MG63 (cell line): ENCODE measurements around the gene FABP1. TPM values are rescaled to one million over a fixed set of nuclear protein-coding genes. Genes with fewer than 3 reads are reported as not detected.

ENCODE experiments used
- DNase-seq: peaks from one replicate; pipeline ENCODE4 v3.0.0-alpha.2; 2020
- H3K27me3 ChIP-seq: fragments of 250-450 bp; sonication (Bioruptor Pico); 2 replicates; pipeline ENCODE4 v1.5.1; 2020; ENCODE audit warnings: mild to moderate bottlenecking, moderate library complexity
- H3K36me3 ChIP-seq: fragments of 250-450 bp; sonication (Bioruptor Pico); 2 replicates; pipeline ENCODE4 v1.5.1; 2020; ENCODE audit warnings: mild to moderate bottlenecking, moderate library complexity
- H3K4me3 ChIP-seq: fragments of 250-450 bp; sonication (Bioruptor Pico); 2 replicates; pipeline ENCODE4 v1.5.1; 2020; ENCODE audit warnings: mild to moderate bottlenecking, moderate library complexity
- H3K9me3 ChIP-seq: fragments of 250-450 bp; sonication (Bioruptor Pico); 2 replicates; pipeline ENCODE4 v1.5.1; 2020; ENCODE audit warnings: mild to moderate bottlenecking, moderate library complexity
- total RNA-seq: library from RNA; depleted of rRNA; stranded (reverse); fragments of >200 nt; shearing (Covaris generic); gene quantifications from 2 replicates; pipeline ENCODE4 v1.2.3, GENCODE V29; 2014; ENCODE audit warnings: low replicate concordance

FABP1 gene
- total RNA-seq, 1 experiment from 2014 or later: not detected

DNA sequence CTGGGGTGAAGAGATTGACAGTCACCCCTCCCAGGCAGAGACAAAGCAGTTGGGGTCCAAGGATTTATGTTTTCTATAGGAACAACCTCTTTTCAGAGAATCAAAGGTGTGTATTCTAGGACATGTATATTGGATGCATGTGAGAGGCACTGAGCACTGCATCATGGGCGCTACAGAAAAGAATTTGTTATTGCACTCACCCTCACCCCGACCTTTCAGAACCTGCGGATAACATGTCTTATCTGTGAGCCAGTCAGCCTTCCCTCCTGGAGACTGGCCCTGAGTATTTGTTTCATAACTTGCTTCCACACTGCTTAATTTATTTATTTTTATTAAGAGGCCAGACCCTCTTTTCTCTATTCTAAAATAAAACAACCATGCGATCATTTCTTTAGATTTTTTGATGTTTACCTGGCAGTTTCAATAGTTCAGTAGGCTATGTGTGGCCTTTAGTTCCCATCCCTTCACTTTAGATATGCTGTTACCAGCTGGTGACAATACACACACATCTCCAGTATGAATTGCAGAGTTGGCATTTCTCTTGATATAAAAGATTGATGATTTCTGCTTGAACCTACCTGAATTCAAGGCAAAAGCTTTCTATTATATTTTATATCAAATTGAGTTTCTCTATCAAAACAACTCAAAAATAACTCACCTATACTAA, 29.8 kb downstream of the FABP1 start:
- DNase-seq: no peak
- no peaks in the 10 kb centered on the region; the same call in 1 of the 2 replicates for H3K27me3 ChIP-seq
- no peaks in the 10 kb centered on the region for H3K9me3 ChIP-seq
- no peak overlapping the region for H3K4me3 ChIP-seq
- no peaks in the 10 kb centered on the region for H3K36me3 ChIP-seq

DNA sequence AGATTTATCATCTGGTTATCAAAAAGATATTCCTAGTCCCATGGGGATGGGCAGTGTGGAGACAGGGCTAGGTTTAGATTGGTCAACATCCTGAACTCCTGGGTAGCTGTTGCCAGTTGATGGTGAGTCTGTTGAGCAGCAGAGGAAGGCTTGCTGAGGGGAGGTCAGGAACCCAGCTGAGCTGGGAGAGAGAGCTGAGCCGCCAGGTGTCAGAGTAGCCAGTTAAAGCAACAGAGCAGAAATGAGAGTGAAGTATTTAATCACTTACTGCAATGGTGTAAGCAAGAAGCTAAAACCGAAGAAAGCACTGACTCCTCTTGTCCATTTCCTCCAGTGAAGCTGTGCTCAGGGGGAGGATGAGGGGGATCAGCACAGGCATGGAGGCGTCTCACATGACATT, 30.7 kb downstream of the FABP1 start:
- Histone ChIP-seq H3K4me3 (no peak overlapping the region), H3K36me3 (no peaks in the 10 kb centered on the region), H3K27me3 (no peaks in the 10 kb centered on the region), H3K9me3 (no peaks in the 10 kb centered on the region)
- DNase-seq: no peak

GRCh38 chr2:88096708-88097107, 31.2 kb downstream of the FABP1 start:
- no peak overlapping the region for H3K4me3 ChIP-seq
- no peaks in the 10 kb centered on the region for H3K9me3 ChIP-seq
- H3K36me3 ChIP-seq: no peaks in the 10 kb centered on the region
- no peak for DNase-seq
- no peaks in the 10 kb centered on the region for H3K27me3 ChIP-seq

GRCh38 chr2:88095022-88095421, 32.8 kb downstream of the FABP1 start:
- Histone ChIP-seq H3K36me3 (no peaks in the 10 kb centered on the region), H3K4me3 (no peak overlapping the region), H3K27me3 (no peaks in the 10 kb centered on the region), H3K9me3 (no peaks in the 10 kb centered on the region)
- no peak for DNase-seq

DNA sequence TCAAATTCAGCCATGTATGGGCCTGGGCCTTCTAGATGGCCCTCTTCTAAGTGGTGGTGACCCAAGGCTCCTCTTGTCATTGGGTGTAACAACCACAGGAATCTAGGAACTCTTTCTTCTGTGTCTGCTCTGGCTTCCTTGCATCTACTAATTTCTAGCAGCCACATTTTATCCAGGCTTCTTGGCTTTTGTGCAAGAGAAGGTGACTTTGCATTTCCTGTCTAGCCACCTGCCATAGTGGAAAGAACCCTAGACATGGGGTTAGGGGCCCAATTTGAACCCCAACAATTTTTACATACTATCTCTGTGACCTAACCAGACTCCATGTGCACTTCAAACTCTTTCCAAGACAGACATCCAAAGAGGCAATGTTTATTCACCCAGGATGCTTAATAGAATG, 35.1 kb downstream of the FABP1 start:
- H3K4me3 ChIP-seq: no peak overlapping the region
- H3K27me3 ChIP-seq: no peaks in the 10 kb centered on the region
- H3K9me3 ChIP-seq: no peaks in the 10 kb centered on the region
- no peaks in the 10 kb centered on the region for H3K36me3 ChIP-seq
- no peak for DNase-seq

DNA sequence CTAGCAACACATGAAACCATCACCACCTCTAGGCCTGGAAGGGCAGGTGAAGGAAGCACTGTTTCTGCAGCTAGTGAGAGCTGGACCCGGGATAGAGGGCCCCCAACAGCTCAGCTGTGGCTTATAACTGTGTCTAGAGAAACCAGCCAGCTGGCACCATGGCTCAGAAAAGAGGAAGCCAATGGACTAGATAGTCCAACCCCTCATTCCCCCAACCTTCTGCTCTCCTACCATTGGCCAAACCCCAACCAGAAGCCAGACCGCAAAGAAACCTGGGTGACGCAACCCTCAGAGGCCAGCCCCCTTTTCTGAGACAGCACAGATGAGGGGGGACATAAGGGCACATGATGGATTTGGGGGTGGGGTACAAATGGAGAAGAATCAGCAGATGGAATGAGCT, 35.9 kb downstream of the FABP1 start:
- no peaks in the 10 kb centered on the region for H3K9me3 ChIP-seq
- DNase-seq: no peak
- no peaks in the 10 kb centered on the region for H3K36me3 ChIP-seq
- no peak overlapping the region for H3K4me3 ChIP-seq
- no peaks in the 10 kb centered on the region for H3K27me3 ChIP-seq

DNA sequence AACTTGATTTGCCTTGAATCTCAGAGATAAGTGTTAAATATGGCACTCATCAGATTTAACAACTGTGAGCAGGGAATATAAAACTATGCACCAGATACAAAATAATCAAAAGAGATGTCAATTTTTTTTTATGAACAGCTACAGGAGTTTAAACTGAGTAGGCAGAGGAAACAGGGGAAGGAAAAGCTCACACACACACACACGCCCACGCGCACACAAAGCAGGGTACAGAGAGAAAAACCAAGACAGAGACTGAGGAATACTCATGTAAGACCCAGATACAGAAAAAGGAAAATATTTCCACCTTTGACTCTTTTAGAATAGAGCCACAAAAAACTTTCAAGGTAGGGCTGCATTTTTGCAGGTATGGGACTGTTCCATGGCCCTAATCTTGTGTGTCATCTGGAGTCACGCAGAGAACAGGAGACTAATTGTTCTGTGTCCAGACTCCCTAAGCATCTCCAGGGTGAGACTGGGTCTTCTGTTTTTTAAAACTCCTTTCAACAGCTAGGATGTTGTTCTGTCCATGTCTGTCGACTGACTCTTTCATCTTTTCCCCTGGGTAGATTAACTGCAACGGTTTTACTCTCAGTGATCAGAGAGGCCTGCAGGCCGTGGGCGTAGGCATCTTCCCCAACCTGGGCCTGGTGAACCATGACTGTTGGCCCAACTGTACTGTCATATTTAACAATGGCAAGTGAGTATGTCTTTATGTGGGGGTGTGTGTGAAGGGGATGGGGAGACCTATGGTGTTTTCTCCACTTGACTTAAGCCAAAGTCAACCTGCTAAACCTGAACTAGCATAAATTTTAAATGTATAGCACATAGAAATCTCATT, 37.2 kb downstream of the FABP1 start:
- H3K4me3 ChIP-seq: no peak overlapping the region
- no peak for DNase-seq
- no peaks in the 10 kb centered on the region for H3K27me3 ChIP-seq
- H3K9me3 ChIP-seq: no peaks in the 10 kb centered on the region
- no peaks in the 10 kb centered on the region for H3K36me3 ChIP-seq

DNA sequence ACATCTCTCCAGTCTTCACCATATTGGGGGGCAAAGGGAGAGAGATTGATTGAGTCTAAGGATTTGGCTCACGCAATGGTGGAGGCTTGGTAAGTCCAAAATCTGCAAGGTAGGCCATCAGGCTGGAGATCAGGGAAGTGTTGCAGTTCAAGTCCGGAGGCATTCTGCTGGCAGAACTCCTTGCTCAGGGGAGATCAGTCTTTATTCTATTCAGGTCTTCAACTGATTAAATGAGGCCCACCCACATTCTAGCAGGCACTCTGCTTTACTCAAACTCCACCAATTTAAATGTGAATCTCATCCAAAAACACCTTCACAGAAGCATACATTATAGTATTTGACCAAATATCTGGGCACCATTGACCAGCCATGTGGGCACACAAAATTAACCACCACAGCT, 38.9 kb downstream of the FABP1 start:
- H3K4me3 ChIP-seq: no peak overlapping the region
- DNase-seq: no peak
- H3K27me3 ChIP-seq: no peaks in the 10 kb centered on the region
- no peaks in the 10 kb centered on the region for H3K9me3 ChIP-seq
- no peaks in the 10 kb centered on the region for H3K36me3 ChIP-seq

DNA sequence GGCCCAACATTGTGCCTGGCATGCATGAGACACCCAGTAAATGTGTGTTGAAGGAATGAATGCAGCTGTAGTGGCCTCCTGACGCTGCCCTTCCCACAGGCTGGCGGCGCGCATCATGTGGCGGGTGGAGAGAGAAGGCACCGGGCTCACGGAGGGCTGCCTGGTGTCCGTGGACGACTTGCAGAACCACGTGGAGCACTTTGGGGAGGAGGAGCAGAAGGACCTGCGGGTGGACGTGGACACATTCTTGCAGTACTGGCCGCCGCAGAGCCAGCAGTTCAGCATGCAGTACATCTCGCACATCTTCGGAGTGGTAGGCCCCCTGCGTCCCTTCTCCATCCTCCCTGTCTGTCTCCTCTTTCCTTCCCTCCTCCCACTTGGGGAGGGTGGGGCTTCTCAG, 40.1 kb downstream of the FABP1 start:
- Histone ChIP-seq H3K27me3 (no peaks in the 10 kb centered on the region), H3K4me3 (no peak overlapping the region), H3K36me3 (no peaks in the 10 kb centered on the region), H3K9me3 (no peaks in the 10 kb centered on the region)
- no peak for DNase-seq

- no peak for DNase-seq
- Histone ChIP-seq H3K9me3 (no peaks in the 10 kb centered on the region), H3K27me3 (no peaks in the 10 kb centered on the region), H3K4me3 (no peak overlapping the region), H3K36me3 (no peaks in the 10 kb centered on the region)
These were observed 40.8 kb downstream of the FABP1 start for GRCh38 chr2:88087073-88087472.

DNA sequence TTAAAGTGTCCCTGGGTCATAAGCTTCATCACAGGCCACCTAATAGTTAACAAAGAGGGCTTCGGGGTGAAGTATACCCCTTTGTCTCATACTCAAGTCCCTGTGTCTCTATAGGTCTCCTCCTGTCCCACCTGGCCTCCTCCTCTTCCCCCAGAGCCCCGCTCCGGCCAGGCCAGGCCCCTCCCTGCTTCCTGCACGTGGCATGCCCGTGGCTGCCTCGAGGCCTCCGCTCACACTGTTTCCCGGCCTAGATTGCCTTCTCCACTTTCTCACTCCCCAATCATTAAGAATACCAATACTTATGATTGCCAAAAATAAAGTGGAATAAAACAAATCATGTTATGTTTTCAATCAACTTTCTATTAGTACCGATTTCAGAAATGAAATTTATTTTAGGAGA, 41.5 kb downstream of the FABP1 start:
- no peaks in the 10 kb centered on the region for H3K36me3 ChIP-seq
- DNase-seq: no peak
- no peaks in the 10 kb centered on the region for H3K27me3 ChIP-seq
- no peak overlapping the region for H3K4me3 ChIP-seq
- H3K9me3 ChIP-seq: no peaks in the 10 kb centered on the region

GRCh38 chr2:88085602-88086001, 42.3 kb downstream of the FABP1 start:
- Histone ChIP-seq H3K4me3 (no peak overlapping the region), H3K27me3 (no peaks in the 10 kb centered on the region), H3K9me3 (no peaks in the 10 kb centered on the region), H3K36me3 (no peaks in the 10 kb centered on the region)
- DNase-seq: no peak

DNA sequence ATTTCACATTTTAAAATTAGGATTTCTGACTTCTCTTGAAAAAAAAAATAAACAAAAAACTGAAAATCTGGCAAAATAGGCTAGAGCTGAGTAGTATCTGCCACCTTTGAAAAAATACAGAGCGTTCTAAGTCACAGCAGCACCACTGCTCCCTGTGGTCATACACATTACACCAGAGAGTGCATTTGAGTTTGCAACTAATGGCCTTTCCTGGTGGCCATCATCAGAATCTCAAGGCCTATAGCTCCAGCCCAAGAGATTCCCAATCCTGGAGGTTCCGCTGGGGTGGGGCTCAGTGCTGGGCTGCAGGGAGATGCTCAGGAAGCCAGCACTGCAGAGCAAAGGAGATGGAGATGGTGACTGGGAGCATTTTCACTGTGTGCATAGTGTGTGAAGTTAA, 42.8 kb downstream of the FABP1 start:
- Histone ChIP-seq H3K9me3 (no peaks in the 10 kb centered on the region), H3K27me3 (no peaks in the 10 kb centered on the region), H3K4me3 (no peak overlapping the region), H3K36me3 (no peaks in the 10 kb centered on the region)
- no peak for DNase-seq

GRCh38 chr2:88082781-88083180, 45.1 kb downstream of the FABP1 start:
- Histone ChIP-seq H3K27me3 (no peaks in the 10 kb centered on the region), H3K4me3 (no peak overlapping the region), H3K36me3 (no peaks in the 10 kb centered on the region), H3K9me3 (no peaks in the 10 kb centered on the region)
- DNase-seq: no peak

DNA sequence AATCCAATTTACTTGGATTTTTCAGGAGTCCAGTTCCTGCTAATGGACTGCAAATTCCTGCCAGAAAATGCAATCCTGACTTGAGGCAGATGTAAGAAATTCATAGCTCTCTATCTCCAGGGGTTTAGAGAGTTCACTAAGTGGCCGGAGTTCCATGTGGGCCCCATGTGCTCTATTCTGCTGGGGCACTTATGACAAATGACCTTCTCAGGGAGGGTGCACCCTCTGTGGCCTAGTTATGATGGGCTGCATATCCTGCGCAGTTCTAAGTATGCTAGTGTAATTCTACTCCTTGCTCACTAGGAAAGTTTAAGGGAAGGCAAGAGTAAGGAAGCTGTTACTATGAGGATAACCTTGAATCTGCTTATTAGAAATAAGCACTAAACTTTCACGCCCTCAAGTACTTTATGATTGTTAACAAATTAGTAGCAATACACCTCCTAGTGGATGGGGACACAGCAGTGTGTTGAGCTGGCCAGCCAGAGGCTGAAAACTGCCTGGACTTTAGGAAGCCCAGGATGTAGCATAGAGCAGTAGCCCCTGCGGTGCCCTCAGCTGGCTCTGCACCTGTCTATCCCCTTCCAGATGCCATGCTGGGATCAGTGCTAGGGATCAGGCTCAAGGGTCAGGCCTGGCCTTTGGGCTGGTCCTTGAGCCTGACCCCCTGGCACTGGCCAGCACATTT, 45.8 kb downstream of the FABP1 start:
- no peak overlapping the region for H3K4me3 ChIP-seq
- H3K27me3 ChIP-seq: no peaks in the 10 kb centered on the region
- no peak for DNase-seq
- no peaks in the 10 kb centered on the region for H3K9me3 ChIP-seq
- no peaks in the 10 kb centered on the region for H3K36me3 ChIP-seq

DNA sequence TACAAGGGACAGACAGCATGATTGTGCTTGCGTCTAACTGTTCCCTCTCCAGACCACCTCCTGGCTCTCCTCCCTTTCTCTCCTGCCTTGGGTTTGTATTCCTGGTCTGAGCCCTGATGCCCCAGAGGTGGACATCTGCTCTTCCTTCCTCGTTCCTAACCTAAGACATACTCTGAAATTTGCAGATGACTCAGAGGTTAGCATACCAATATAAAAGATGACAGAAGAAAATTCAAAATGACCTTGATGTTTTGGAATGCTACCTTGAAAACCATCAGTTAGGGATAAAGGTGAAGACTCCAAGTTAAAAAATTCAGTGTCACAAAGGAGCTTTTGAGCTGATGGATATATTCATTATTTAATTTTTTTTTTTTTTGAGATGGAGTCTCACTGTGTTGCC, 47.3 kb downstream of the FABP1 start:
- Histone ChIP-seq H3K27me3 (no peaks in the 10 kb centered on the region), H3K4me3 (no peak overlapping the region), H3K36me3 (no peaks in the 10 kb centered on the region), H3K9me3 (no peaks in the 10 kb centered on the region)
- DNase-seq: no peak

GRCh38 chr2:88078643-88079172, 49.2 kb downstream of the FABP1 start:
- H3K9me3 ChIP-seq: 0 out of 2 replicates have a peak, but pooled peaks cover 3% of the 10 kb centered on the region
- no peaks in the 10 kb centered on the region for H3K27me3 ChIP-seq
- H3K4me3 ChIP-seq: no peak overlapping the region
- H3K36me3 ChIP-seq: no peaks in the 10 kb centered on the region
- DNase-seq: no peak
